Lung (tissue), 12 donors: ENCODE measurements around the gene C2CD3. TPM values are rescaled to one million over a fixed set of nuclear protein-coding genes. Genes with fewer than 3 reads are reported as not detected.

Source experiments
- ATAC-seq: fragments of 200-7000 bp; cut with Tn5 transposase; one replicate; pipeline ENCODE4 v1.9.1; 2020; ENCODE audit warnings: moderate number of reproducible peaks; ENCODE audit not compliant: insufficient read depth, low FRiP score
- DNase-seq, 3 donors: peaks; one replicate each; pipeline ENCODE4 v3.0.0-alpha.2; 2013 to 2017
- H3K27ac ChIP-seq, 2 donors: one replicate each; pipeline ENCODE4 v1.5.1; 2013; ENCODE audit warnings: mild to moderate bottlenecking in 2 of 2, moderate library complexity in 2 of 2, control low read depth in 1 of 2, inconsistent platforms in 1 of 2, low read depth in 1 of 2, low read length in 1 of 2
- H3K27me3 ChIP-seq, 3 donors: one replicate each; pipeline ENCODE4 v1.5.1; 2013; ENCODE audit warnings: low read length in 2 of 3; ENCODE audit not compliant: control insufficient read depth in 3 of 3, insufficient read depth in 3 of 3
- H3K36me3 ChIP-seq, 4 donors: one replicate each; pipeline ENCODE4 v1.5.1; 2013; ENCODE audit warnings: low read length in 4 of 4, mild to moderate bottlenecking in 1 of 4, moderate library complexity in 1 of 4; ENCODE audit not compliant: control insufficient read depth in 4 of 4, insufficient read depth in 4 of 4
- H3K4me1 ChIP-seq, 5 donors: one replicate each; pipeline ENCODE4 v1.5.1; 2013; ENCODE audit warnings: low read length in 5 of 5, mild to moderate bottlenecking in 2 of 5, moderate library complexity in 1 of 5; ENCODE audit not compliant: control insufficient read depth in 5 of 5, insufficient read depth in 5 of 5
- H3K4me3 ChIP-seq: one replicate; pipeline ENCODE4 v1.5.1; 2013; ENCODE audit warnings: mild to moderate bottlenecking, control low read depth, moderate library complexity
- H3K9ac ChIP-seq, 2 donors: one replicate each; pipeline ENCODE4 v1.5.1; 2013; ENCODE audit warnings: low read length in 2 of 2, control low read depth in 1 of 2; ENCODE audit not compliant: insufficient read depth in 1 of 2
- H3K9me3 ChIP-seq, 4 donors: one replicate each; pipeline ENCODE4 v1.5.1; 2013; ENCODE audit warnings: low read length in 3 of 4, mild to moderate bottlenecking in 1 of 4, moderate library complexity in 1 of 4; ENCODE audit not compliant: control insufficient read depth in 4 of 4, insufficient read depth in 3 of 4
- CTCF ChIP-seq: IDR thresholded peaks from 2 replicates; pipeline ENCODE4 v1.5.1; 2012; ENCODE audit warnings: mild to moderate bottlenecking; ENCODE audit errors: control extremely low read depth, extremely low read depth
- WGBS, 2 donors: extraction: QIAGEN DNeasy Blood & Tissue Kit; methylation state at CpG; one replicate each; pipeline ENCODE4 v1.1.7; 2013; 5-methylcytosine and 5-hydroxymethylcytosine counted together
- polyA plus RNA-seq, 2 donors: library from polyadenylated mRNA; stranded (reverse); fragments of 200-250 nt; gene quantifications; one replicate each; pipeline ENCODE4 v1.2.1, GENCODE V29; 2013
- total RNA-seq, 2 donors: library from RNA; depleted of rRNA in 1 of 2; stranded (reverse); fragments of >200 nt in 1 of 2; gene quantifications; one replicate each; pipeline ENCODE4 v1.2.1, GENCODE V29; 2014 to 2021
- donor health status: control.
- donor health status: control.
- donor health status: Bipolar disorder and iron deficiency.
- donor health status: healthy.
- donor health status: DM: yes; HTN: yes; CAD: no.

Gene C2CD3
- total and polyA plus RNA-seq, 4 donors = 10.2 to 31.3 (median 20.7) TPM

- Histone ChIP-seq H3K36me3 (peaks cover 0 to 23% (median 0%) of the 10 kb centered on the region in 4 donors), H3K4me1 (peaks cover 0 to 7% (median 0%) of the 10 kb centered on the region in 5 donors), H3K27me3 (no peaks in the 10 kb centered on the region), H3K4me3 (no peak overlapping the region), H3K27ac (no peak overlapping the region), H3K9me3 (no peaks in the 10 kb centered on the region), H3K9ac (no peak overlapping the region)
- TF ChIP-seq CTCF = no peak
- DNase-seq (no peak), ATAC-seq (no peak)
- 86 to 87% methylated on average over 11 of the region's 11 CpGs for WGBS, 2 donors
These were observed 198.0 kb downstream of the C2CD3 start for GRCh38 chr11:73972620-73973449.

- ATAC-seq (no peak), DNase-seq (no peak)
- Histone ChIP-seq H3K4me1 (peaks cover 0 to 7% (median 0%) of the 10 kb centered on the region in 5 donors), H3K9ac (no peak overlapping the region), H3K36me3 (peaks cover 0 to 18% (median 0%) of the 10 kb centered on the region in 4 donors), H3K4me3 (no peak overlapping the region), H3K9me3 (no peaks in the 10 kb centered on the region), H3K27me3 (no peaks in the 10 kb centered on the region), H3K27ac (no peak overlapping the region)
- no peak for TF ChIP-seq CTCF
- 88 to 89% methylated on average over 1 of the region's 1 CpG for WGBS, 2 donors
These were observed 198.6 kb downstream of the C2CD3 start for GRCh38 chr11:73972187-73972586.

GRCh38 chr11:73971175-73971719 lies 199.6 kb downstream of the C2CD3 start:
- Histone ChIP-seq H3K9ac (no peak overlapping the region), H3K9me3 (no peaks in the 10 kb centered on the region), H3K4me3 (no peak overlapping the region), H3K36me3 (peaks cover 0 to 11% (median 0%) of the 10 kb centered on the region in 4 donors), H3K27me3 (no peaks in the 10 kb centered on the region), H3K27ac (no peak overlapping the region), H3K4me1 (peaks cover 0 to 7% (median 0%) of the 10 kb centered on the region in 5 donors)
- TF ChIP-seq CTCF = no peak
- no peak for ATAC-seq
- 83 to 88% methylated on average over 6 of the region's 6 CpGs for WGBS, 2 donors
- DNase-seq = no peak
